ENCODE results near the gene UNC45B. TPM values are rescaled to one million over a fixed set of nuclear protein-coding genes. Genes with fewer than 3 reads are reported as not detected.
"Not testable (repeated sequence)": the region's sequence is repeated elsewhere in the genome, so short reads cannot be mapped to it uniquely, and the experiment has no call there.

The UNC45B gene
- polyA plus RNA-seq, 1 donor from 2014 or later: not detected

GRCh38 chr17:35149941-35150340 is 2.3 kb downstream of the UNC45B start (continued):
- no peak for TF ChIP-seq MXI1 (conservative IDR thresholded peaks at IDR 0.05; ENCODE audit: poor library complexity, severe bottlenecking)

DNA sequence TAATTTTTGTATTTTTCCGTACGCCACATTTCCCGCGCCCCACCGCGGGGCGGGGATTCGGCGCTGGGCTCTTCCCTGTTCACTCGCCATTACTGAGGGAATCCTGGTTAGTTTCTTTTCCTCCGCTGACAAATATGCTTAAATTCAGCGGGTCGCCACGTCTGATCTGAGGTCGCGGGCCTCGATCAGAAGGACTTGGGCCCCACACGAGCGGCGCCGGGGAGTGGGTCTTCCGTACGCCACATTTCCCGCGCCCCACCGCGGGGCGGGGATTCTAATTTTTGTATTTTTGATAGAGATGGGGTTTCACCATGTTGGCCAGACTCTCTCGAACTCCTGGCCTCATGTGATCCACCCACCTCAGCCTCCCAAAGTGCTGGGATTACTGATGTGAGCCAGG is 3.5 kb downstream of the UNC45B start:
- not testable (repeated sequence) for H3K27me3 ChIP-seq (ENCODE audit: insufficient read depth, low read depth, low read length); H4K20me1 ChIP-seq (ENCODE audit: insufficient read depth); H3K36me3 ChIP-seq (ENCODE audit: insufficient read depth, low read length); H3F3A ChIP-seq (ENCODE audit: insufficient read depth, low read length, poor library complexity, severe bottlenecking); H2AFZ ChIP-seq (ENCODE audit: low read depth, low read length); H3K4me3 ChIP-seq (ENCODE audit: low read length); H3K27ac ChIP-seq (ENCODE audit: low read length); H3K79me2 ChIP-seq (replicated peaks; ENCODE audit: insufficient read depth, low read length); H3K9ac ChIP-seq (ENCODE audit: low read length); H3K9me2 ChIP-seq (ENCODE audit: insufficient read depth, low read length); H3K9me3 ChIP-seq (ENCODE audit: low read length); H3K4me2 ChIP-seq (ENCODE audit: low read length)

- no peak overlapping the region for H3K9ac ChIP-seq (ENCODE audit: low read length)
- H3K36me3 ChIP-seq (ENCODE audit: insufficient read depth, low read length): no peaks in the 10 kb centered on the region
- no peak overlapping the region for H3K4me2 ChIP-seq (ENCODE audit: low read length)
- H3K9me2 ChIP-seq (ENCODE audit: insufficient read depth, low read length): no peaks in the 10 kb centered on the region
- H4K20me1 ChIP-seq (ENCODE audit: insufficient read depth): no peaks in the 10 kb centered on the region
- no peak overlapping the region for H2AFZ ChIP-seq (ENCODE audit: low read depth, low read length)
- no peaks in the 10 kb centered on the region for H3K9me3 ChIP-seq (ENCODE audit: low read length)
- no peak overlapping the region for H3K27ac ChIP-seq (ENCODE audit: low read length)
- no peak overlapping the region for H3K4me3 ChIP-seq (ENCODE audit: low read length)
- no peaks in the 10 kb centered on the region for H3K79me2 ChIP-seq (replicated peaks; ENCODE audit: insufficient read depth, low read length)
- H3K27me3 ChIP-seq (ENCODE audit: insufficient read depth, low read depth, low read length): no peaks in the 10 kb centered on the region
- no peaks in the 10 kb centered on the region for H3F3A ChIP-seq (ENCODE audit: insufficient read depth, low read length, poor library complexity, severe bottlenecking)
- TF ChIP-seq, protein P1, sequence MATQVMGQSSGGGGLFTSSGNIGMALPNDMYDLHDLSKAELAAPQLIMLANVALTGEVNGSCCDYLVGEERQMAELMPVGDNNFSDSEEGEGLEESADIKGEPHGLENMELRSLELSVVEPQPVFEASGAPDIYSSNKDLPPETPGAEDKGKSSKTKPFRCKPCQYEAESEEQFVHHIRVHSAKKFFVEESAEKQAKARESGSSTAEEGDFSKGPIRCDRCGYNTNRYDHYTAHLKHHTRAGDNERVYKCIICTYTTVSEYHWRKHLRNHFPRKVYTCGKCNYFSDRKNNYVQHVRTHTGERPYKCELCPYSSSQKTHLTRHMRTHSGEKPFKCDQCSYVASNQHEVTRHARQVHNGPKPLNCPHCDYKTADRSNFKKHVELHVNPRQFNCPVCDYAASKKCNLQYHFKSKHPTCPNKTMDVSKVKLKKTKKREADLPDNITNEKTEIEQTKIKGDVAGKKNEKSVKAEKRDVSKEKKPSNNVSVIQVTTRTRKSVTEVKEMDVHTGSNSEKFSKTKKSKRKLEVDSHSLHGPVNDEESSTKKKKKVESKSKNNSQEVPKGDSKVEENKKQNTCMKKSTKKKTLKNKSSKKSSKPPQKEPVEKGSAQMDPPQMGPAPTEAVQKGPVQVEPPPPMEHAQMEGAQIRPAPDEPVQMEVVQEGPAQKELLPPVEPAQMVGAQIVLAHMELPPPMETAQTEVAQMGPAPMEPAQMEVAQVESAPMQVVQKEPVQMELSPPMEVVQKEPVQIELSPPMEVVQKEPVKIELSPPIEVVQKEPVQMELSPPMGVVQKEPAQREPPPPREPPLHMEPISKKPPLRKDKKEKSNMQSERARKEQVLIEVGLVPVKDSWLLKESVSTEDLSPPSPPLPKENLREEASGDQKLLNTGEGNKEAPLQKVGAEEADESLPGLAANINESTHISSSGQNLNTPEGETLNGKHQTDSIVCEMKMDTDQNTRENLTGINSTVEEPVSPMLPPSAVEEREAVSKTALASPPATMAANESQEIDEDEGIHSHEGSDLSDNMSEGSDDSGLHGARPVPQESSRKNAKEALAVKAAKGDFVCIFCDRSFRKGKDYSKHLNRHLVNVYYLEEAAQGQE (IDR thresholded peaks at IDR 0.05; ENCODE audit: borderline replicate concordance): no peak
- TF ChIP-seq POLR2AphosphoS5 (IDR thresholded peaks at IDR 0.05) (no peak), CTCF (IDR thresholded peaks at IDR 0.05; ENCODE audit: poor library complexity, severe bottlenecking) (no peak), SMC3 (conservative IDR thresholded peaks at IDR 0.05; ENCODE audit: poor library complexity) (no peak), EP300 (conservative IDR thresholded peaks at IDR 0.05; ENCODE audit: poor library complexity, severe bottlenecking) (no peak), EZH2 (IDR thresholded peaks at IDR 0.05; ENCODE audit: borderline replicate concordance, insufficient read depth, low read length, poor library complexity, severe bottlenecking) (no peak), TAF1 (IDR thresholded peaks at IDR 0.05; ENCODE audit: low read depth) (no peak), RAD21 (conservative IDR thresholded peaks at IDR 0.05) (no peak), MXI1 (conservative IDR thresholded peaks at IDR 0.05; ENCODE audit: poor library complexity, severe bottlenecking) (no peak)
Observed at GRCh38 chr17:35152421-35153140, 5.0 kb downstream of the UNC45B start.
